HepG2 (cell line): ENCODE results near the gene CDK11A. TPM values are rescaled to one million over a fixed set of nuclear protein-coding genes. Genes with fewer than 3 reads are reported as not detected.
A peak's percentile ranks its signal among the peaks of the same experiment; 100 is the strongest.

Experiments used
- FOXA1 ChIP-seq, 2 experiments: fragments of 450-650 bp in 1 of 2; sonication (generic) in 1 of 2; formaldehyde crosslinking in 1 of 2; IDR thresholded peaks; 2 replicates each; pipeline versions ENCODE4 v1.4.0 to v1.6.1; 2016 to 2020; ENCODE audit warnings: missing genetic modification reagents in 1 of 2
- KDM6A ChIP-seq: IDR thresholded peaks from 2 replicates; pipeline ENCODE4 v1.6.1; 2016; ENCODE audit warnings: low read depth
- MED1 ChIP-seq: sonication (generic); formaldehyde crosslinking; IDR thresholded peaks from 2 replicates; pipeline ENCODE4 v1.4.0; 2020; ENCODE audit warnings: missing genetic modification reagents
- SOX5 ChIP-seq: IDR thresholded peaks from 2 replicates; pipeline ENCODE4 v1.6.1; 2016; ENCODE audit warnings: borderline replicate concordance
- XRCC5 ChIP-seq: fragments of 200-400 bp; formaldehyde crosslinking; optimal IDR thresholded peaks from 2 replicates; pipeline ENCODE3; 2017; ENCODE audit warnings: mild to moderate bottlenecking, low read length
- ZNF337 ChIP-seq: sonication (generic); formaldehyde crosslinking; IDR thresholded peaks from 2 replicates; pipeline ENCODE4 v1.5.1; 2020; ENCODE audit warnings: missing genetic modification reagents, low read depth, mild to moderate bottlenecking, borderline replicate concordance
- ZNF33B ChIP-seq: sonication (generic); formaldehyde crosslinking; IDR thresholded peaks from 2 replicates; pipeline ENCODE4 v1.5.1; 2020; ENCODE audit warnings: mild to moderate bottlenecking, missing genetic modification reagents
- ZNF737 ChIP-seq: sonication (generic); formaldehyde crosslinking; IDR thresholded peaks from 2 replicates; pipeline ENCODE4 v1.5.0; 2020; ENCODE audit warnings: missing genetic modification reagents, mild to moderate bottlenecking, borderline replicate concordance
- ZNF772 ChIP-seq: sonication (generic); formaldehyde crosslinking; IDR thresholded peaks from 2 replicates; pipeline ENCODE4 v1.5.0; 2020; ENCODE audit warnings: mild to moderate bottlenecking, missing genetic modification reagents
- polyA plus RNA-seq, 8 experiments: library from polyadenylated mRNA; depleted of rRNA in 3 of 8; stranded (reverse) in 7 of 8; unstranded in 1 of 8; fragments of >200 nt; fragmentation: Illumina TruSeq in 4 of 8; extraction: Trizol in 4 of 8; gene quantifications; 2 replicates each; pipeline versions ENCODE4 v1.2.1 to v1.2.3, GENCODE V29; 2011 to 2016; ENCODE audit warnings: low read depth in 4 of 8, missing spikeins in 1 of 8, mixed read lengths in 1 of 8; ENCODE audit not compliant: insufficient read depth in 1 of 8
- total RNA-seq, 5 experiments: library from RNA; depleted of rRNA; stranded (reverse); fragments of >200 nt; fragmentation: Illumina TruSeq; extraction: Trizol; gene quantifications; 2 replicates each; pipeline ENCODE4 v1.2.3, GENCODE V29; 2016; ENCODE audit warnings: low read depth in 1 of 5
- TF ChIP-seq, protein P1 (sequence below): sonication (generic); formaldehyde crosslinking; IDR thresholded peaks from 2 replicates; pipeline ENCODE4 v1.4.0; 2020; ENCODE audit warnings: missing genetic modification reagents, borderline replicate concordance
- TF ChIP-seq, protein P2 (sequence below): sonication (generic); formaldehyde crosslinking; IDR thresholded peaks from 2 replicates; pipeline ENCODE4 v1.4.0; 2020; ENCODE audit warnings: missing genetic modification reagents
- TF ChIP-seq, protein P3 (sequence below): sonication (generic); formaldehyde crosslinking; IDR thresholded peaks from 2 replicates; pipeline ENCODE4 v1.5.0; 2020; ENCODE audit warnings: mild to moderate bottlenecking, missing genetic modification reagents
- TF ChIP-seq, protein P4 (sequence below): sonication (generic); formaldehyde crosslinking; IDR thresholded peaks from 2 replicates; pipeline ENCODE4 v1.4.0; 2020; ENCODE audit warnings: missing genetic modification reagents
- TF ChIP-seq, protein P5 (sequence below): sonication (generic); formaldehyde crosslinking; IDR thresholded peaks from 2 replicates; pipeline ENCODE4 v1.4.0; 2020; ENCODE audit warnings: missing genetic modification reagents
- TF ChIP-seq, protein P6 (sequence below), 2 experiments: sonication (generic) in 1 of 2; formaldehyde crosslinking in 1 of 2; IDR thresholded peaks; 2 replicates each; pipeline versions ENCODE4 v1.4.0 to v1.6.1; 2018 to 2020; ENCODE audit warnings: missing genetic modification reagents in 2 of 2, borderline replicate concordance in 1 of 2, low read depth in 1 of 2, mild to moderate bottlenecking in 1 of 2, missing biosample characterization in 1 of 2

Gene CDK11A
- total and polyA plus RNA-seq, 2 of the 13 experiments (the other 11 are each of a cell fraction or from before 2014, with no cell fraction given) = 11.2 to 17.9 TPM

DNA sequence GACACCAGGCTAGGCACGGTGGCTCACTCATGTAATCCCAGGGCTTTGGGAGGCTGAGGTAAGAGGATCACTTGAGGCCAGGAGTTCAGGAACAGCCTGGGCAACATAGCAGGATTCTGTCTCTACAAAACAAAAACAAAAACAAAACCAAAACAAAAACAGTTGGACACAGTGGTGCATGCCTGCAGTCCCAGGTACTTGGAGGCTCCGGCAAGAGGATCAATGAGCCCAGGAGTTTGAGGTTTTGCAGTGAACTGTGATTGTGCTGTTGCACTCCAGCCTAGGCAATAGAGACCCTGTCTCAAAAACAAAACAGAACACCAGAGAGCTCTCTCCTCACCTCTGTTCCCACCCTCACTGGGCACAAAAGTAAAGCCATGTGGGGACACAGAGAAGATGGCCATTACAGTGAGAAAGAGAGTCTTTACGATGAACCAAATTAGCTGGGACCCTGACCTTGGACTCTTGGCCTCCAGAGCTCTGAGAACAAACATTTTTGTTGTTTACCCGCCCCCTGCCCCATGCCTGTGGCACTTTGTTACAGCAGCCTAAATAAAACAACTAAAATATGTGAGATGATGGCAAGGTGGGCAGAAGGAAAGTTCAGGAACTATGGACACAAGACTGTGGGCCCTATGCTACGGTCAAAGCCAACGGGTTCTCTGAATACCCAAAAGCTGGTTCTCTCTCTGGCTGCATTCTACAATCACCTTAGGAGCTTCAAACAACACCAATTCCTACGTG, 44.3 kb upstream of the CDK11A start (continued):
- TF ChIP-seq, protein P1, sequence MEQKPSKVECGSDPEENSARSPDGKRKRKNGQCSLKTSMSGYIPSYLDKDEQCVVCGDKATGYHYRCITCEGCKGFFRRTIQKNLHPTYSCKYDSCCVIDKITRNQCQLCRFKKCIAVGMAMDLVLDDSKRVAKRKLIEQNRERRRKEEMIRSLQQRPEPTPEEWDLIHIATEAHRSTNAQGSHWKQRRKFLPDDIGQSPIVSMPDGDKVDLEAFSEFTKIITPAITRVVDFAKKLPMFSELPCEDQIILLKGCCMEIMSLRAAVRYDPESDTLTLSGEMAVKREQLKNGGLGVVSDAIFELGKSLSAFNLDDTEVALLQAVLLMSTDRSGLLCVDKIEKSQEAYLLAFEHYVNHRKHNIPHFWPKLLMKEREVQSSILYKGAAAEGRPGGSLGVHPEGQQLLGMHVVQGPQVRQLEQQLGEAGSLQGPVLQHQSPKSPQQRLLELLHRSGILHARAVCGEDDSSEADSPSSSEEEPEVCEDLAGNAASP (CRISPR knock-in tag) = peak; percentile 65; the same call in 1 of the 2 replicates
- TF ChIP-seq, protein P2, sequence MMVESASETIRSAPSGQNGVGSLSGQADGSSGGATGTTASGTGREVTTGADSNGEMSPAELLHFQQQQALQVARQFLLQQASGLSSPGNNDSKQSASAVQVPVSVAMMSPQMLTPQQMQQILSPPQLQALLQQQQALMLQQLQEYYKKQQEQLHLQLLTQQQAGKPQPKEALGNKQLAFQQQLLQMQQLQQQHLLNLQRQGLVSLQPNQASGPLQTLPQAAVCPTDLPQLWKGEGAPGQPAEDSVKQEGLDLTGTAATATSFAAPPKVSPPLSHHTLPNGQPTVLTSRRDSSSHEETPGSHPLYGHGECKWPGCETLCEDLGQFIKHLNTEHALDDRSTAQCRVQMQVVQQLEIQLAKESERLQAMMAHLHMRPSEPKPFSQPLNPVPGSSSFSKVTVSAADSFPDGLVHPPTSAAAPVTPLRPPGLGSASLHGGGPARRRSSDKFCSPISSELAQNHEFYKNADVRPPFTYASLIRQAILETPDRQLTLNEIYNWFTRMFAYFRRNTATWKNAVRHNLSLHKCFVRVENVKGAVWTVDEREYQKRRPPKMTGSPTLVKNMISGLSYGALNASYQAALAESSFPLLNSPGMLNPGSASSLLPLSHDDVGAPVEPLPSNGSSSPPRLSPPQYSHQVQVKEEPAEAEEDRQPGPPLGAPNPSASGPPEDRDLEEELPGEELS (CRISPR knock-in tag) = peak; percentile 91
- TF ChIP-seq, protein P3, sequence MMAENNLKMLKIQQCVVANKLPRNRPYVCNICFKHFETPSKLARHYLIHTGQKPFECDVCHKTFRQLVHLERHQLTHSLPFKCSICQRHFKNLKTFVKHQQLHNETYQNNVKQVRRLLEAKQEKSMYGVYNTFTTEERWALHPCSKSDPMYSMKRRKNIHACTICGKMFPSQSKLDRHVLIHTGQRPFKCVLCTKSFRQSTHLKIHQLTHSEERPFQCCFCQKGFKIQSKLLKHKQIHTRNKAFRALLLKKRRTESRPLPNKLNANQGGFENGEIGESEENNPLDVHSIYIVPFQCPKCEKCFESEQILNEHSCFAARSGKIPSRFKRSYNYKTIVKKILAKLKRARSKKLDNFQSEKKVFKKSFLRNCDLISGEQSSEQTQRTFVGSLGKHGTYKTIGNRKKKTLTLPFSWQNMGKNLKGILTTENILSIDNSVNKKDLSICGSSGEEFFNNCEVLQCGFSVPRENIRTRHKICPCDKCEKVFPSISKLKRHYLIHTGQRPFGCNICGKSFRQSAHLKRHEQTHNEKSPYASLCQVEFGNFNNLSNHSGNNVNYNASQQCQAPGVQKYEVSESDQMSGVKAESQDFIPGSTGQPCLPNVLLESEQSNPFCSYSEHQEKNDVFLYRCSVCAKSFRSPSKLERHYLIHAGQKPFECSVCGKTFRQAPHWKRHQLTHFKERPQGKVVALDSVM (CRISPR knock-in tag) = peak; percentile 77
- TF ChIP-seq, protein P4, sequence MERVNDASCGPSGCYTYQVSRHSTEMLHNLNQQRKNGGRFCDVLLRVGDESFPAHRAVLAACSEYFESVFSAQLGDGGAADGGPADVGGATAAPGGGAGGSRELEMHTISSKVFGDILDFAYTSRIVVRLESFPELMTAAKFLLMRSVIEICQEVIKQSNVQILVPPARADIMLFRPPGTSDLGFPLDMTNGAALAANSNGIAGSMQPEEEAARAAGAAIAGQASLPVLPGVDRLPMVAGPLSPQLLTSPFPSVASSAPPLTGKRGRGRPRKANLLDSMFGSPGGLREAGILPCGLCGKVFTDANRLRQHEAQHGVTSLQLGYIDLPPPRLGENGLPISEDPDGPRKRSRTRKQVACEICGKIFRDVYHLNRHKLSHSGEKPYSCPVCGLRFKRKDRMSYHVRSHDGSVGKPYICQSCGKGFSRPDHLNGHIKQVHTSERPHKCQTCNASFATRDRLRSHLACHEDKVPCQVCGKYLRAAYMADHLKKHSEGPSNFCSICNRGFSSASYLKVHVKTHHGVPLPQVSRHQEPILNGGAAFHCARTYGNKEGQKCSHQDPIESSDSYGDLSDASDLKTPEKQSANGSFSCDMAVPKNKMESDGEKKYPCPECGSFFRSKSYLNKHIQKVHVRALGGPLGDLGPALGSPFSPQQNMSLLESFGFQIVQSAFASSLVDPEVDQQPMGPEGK (CRISPR knock-in tag) = peak; percentile 33; the same call in 1 of the 2 replicates
- TF ChIP-seq ZNF772 (CRISPR knock-in tag) (0 out of 2 replicates have a peak, but pooled peaks have one; percentile 29), MED1 (peak; percentile 69; the same call in 1 of the 2 replicates), FOXA1 (IDR thresholded peaks at IDR 0.05) (no peak), FOXA1 (CRISPR knock-in tag; IDR thresholded peaks at IDR 0.05) (peak; percentile 64), ZNF33B (0 out of 2 replicates have a peak, but pooled peaks have one; percentile 38), ZNF737 (CRISPR knock-in tag) (no peak), SOX5 (CRISPR knock-in tag) (peak; percentile 78; the same call in 1 of the 2 replicates), KDM6A (CRISPR knock-in tag) (peak; percentile 82), XRCC5 (no peak), ZNF337 (CRISPR knock-in tag) (0 out of 2 replicates have a peak, but pooled peaks have one; percentile 31)
- TF ChIP-seq, protein P5, sequence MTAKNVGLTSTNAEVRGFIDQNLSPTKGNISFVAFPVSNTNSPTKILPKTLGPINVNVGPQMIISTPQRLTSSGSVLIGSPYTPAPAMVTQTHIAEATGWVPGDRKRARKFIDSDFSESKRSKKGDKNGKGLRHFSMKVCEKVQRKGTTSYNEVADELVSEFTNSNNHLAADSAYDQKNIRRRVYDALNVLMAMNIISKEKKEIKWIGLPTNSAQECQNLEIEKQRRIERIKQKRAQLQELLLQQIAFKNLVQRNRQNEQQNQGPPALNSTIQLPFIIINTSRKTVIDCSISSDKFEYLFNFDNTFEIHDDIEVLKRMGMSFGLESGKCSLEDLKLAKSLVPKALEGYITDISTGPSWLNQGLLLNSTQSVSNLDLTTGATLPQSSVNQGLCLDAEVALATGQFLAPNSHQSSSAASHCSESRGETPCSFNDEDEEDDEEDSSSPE (CRISPR knock-in tag) = 0 out of 2 replicates have a peak, but pooled peaks have one; percentile 13
- TF ChIP-seq, protein P6, sequence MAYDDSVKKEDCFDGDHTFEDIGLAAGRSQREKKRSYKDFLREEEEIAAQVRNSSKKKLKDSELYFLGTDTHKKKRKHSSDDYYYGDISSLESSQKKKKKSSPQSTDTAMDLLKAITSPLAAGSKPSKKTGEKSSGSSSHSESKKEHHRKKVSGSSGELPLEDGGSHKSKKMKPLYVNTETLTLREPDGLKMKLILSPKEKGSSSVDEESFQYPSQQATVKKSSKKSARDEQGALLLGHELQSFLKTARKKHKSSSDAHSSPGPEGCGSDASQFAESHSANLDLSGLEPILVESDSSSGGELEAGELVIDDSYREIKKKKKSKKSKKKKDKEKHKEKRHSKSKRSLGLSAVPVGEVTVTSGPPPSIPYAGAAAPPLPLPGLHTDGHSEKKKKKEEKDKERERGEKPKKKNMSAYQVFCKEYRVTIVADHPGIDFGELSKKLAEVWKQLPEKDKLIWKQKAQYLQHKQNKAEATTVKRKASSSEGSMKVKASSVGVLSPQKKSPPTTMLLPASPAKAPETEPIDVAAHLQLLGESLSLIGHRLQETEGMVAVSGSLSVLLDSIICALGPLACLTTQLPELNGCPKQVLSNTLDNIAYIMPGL (CRISPR knock-in tag; IDR thresholded peaks at IDR 0.05; ENCODE audit: borderline replicate concordance in 1 of 2, low read depth in 1 of 2) = peak in 1 of 2 experiments; percentile 19; a peak in 1 of 4 replicates
